Upper lobe of right lung (tissue), 1 donor: ENCODE results near the gene ANKRD11. TPM values are rescaled to one million over a fixed set of nuclear protein-coding genes. Genes with fewer than 3 reads are reported as not detected.
"Not testable (repeated sequence)": the region's sequence is repeated elsewhere in the genome, so short reads cannot be mapped to it uniquely, and the experiment has no call there.

ENCODE experiments used
- ATAC-seq: fragments of 200-7000 bp; cut with Tn5 transposase; one replicate; pipeline ENCODE4 v1.9.1; 2020; ENCODE audit warnings: mild to moderate bottlenecking, moderate library complexity
- DNase-seq: peaks from one replicate; pipeline ENCODE4 v3.0.0-alpha.2; 2020
- H3K27ac ChIP-seq: fragments of 200-600 bp; one replicate; pipeline ENCODE4 v1.8.0; 2022
- H3K27me3 ChIP-seq: fragments of 200-600 bp; one replicate; pipeline ENCODE4 v1.8.0; 2022; ENCODE audit warnings: mild to moderate bottlenecking
- H3K36me3 ChIP-seq: fragments of 200-600 bp; one replicate; pipeline ENCODE4 v1.8.0; 2022
- H3K4me1 ChIP-seq: fragments of 200-600 bp; one replicate; pipeline ENCODE4 v1.8.0; 2022
- H3K4me3 ChIP-seq: fragments of 200-600 bp; one replicate; pipeline ENCODE4 v1.8.0; 2022; ENCODE audit warnings: mild to moderate bottlenecking
- H3K9me3 ChIP-seq: fragments of 200-600 bp; one replicate; pipeline ENCODE4 v1.8.0; 2022
- intact Hi-C: fragments of 100-400 bp; cut with DNase I; formaldehyde crosslinking; loops from one replicate; pipeline ENCODE4 v1.11.0; 2022
- total RNA-seq: library from RNA; stranded (reverse); fragmentation: NEBNext Ultra II Directional; extraction: Animal tissue kit (Norgen Biotek cat#: 25700); gene quantifications from one replicate; pipeline ENCODE4 v1.2.1, GENCODE V29; 2021
- TF ChIP-seq, protein P1 (sequence below): fragments of 200-600 bp; IDR thresholded peaks from one replicate; pipeline ENCODE4 v1.8.0; 2022; ENCODE audit warnings: antibody characterized with exemption
- donor health status: DM: no; HTN: yes; CAD: no; lungs with severe emphysema.

The ANKRD11 gene
- total RNA-seq, 1 donor from 2014 or later: 125 TPM

- Histone ChIP-seq H3K36me3 (no peaks in the 10 kb centered on the region), H3K27me3 (no peaks in the 10 kb centered on the region), H3K4me3 (peak overlapping the region; percentile 49), H3K4me1 (peaks cover 5% of the 10 kb centered on the region), H3K27ac (peak overlapping the region; percentile 75), H3K9me3 (no peaks in the 10 kb centered on the region)
- intact Hi-C loops: no loop called here
- peak; percentile 97 for ATAC-seq
- DNase-seq: peak; percentile 96
- TF ChIP-seq, protein P1, sequence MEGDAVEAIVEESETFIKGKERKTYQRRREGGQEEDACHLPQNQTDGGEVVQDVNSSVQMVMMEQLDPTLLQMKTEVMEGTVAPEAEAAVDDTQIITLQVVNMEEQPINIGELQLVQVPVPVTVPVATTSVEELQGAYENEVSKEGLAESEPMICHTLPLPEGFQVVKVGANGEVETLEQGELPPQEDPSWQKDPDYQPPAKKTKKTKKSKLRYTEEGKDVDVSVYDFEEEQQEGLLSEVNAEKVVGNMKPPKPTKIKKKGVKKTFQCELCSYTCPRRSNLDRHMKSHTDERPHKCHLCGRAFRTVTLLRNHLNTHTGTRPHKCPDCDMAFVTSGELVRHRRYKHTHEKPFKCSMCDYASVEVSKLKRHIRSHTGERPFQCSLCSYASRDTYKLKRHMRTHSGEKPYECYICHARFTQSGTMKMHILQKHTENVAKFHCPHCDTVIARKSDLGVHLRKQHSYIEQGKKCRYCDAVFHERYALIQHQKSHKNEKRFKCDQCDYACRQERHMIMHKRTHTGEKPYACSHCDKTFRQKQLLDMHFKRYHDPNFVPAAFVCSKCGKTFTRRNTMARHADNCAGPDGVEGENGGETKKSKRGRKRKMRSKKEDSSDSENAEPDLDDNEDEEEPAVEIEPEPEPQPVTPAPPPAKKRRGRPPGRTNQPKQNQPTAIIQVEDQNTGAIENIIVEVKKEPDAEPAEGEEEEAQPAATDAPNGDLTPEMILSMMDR: no peak
Observed at GRCh38 chr16:89246903-89247733, 243.2 kb downstream of the ANKRD11 start.

- Histone ChIP-seq H3K27ac (peak overlapping the region; percentile 78), H3K36me3 (no peaks in the 10 kb centered on the region), H3K4me1 (peaks cover 11% of the 10 kb centered on the region), H3K4me3 (peak overlapping the region; percentile 49), H3K27me3 (no peaks in the 10 kb centered on the region), H3K9me3 (no peaks in the 10 kb centered on the region)
- intact Hi-C loops: no loop called here
- TF ChIP-seq, protein P1: no peak
- DNase-seq (no peak), ATAC-seq (peak; percentile 5)
Observed at GRCh38 chr16:89246383-89246902, 243.9 kb downstream of the ANKRD11 start.

GRCh38 chr16:89244754-89245153 lies 245.6 kb downstream of the ANKRD11 start:
- H3K36me3 ChIP-seq: no peaks in the 10 kb centered on the region
- peak; percentile 91 for DNase-seq
- no peak overlapping the region for H3K4me3 ChIP-seq
- peak; percentile 48 for ATAC-seq
- peak overlapping the region; percentile 78 for H3K27ac ChIP-seq
- no peaks in the 10 kb centered on the region for H3K27me3 ChIP-seq
- TF ChIP-seq, protein P1: no peak
- peaks cover 11% of the 10 kb centered on the region for H3K4me1 ChIP-seq
- intact Hi-C loops: no loop called here
- H3K9me3 ChIP-seq: no peaks in the 10 kb centered on the region

- intact Hi-C loops, DNase-seq, H3K36me3 ChIP-seq: not testable (repeated sequence)
Observed at GRCh38 chr16:89244264-89244663, 246.1 kb downstream of the ANKRD11 start.

GRCh38 chr16:89243664-89244063 lies 246.7 kb downstream of the ANKRD11 start:
- no peak overlapping the region for H3K4me3 ChIP-seq
- peak overlapping the region; percentile 42 for H3K27ac ChIP-seq
- intact Hi-C loops: no loop called here
- peaks cover 11% of the 10 kb centered on the region for H3K4me1 ChIP-seq
- TF ChIP-seq, protein P1: no peak
- H3K9me3 ChIP-seq: no peaks in the 10 kb centered on the region
- no peaks in the 10 kb centered on the region for H3K36me3 ChIP-seq
- ATAC-seq: no peak
- no peaks in the 10 kb centered on the region for H3K27me3 ChIP-seq
- no peak for DNase-seq

More at GRCh38 chr16:89244264-89244663, 246.1 kb downstream of the ANKRD11 start:
- H3K9me3 ChIP-seq, H3K27me3 ChIP-seq, H3K4me3 ChIP-seq, ATAC-seq: not testable (repeated sequence)
- peak overlapping the region; percentile 78 for H3K27ac ChIP-seq
- peaks cover 11% of the 10 kb centered on the region for H3K4me1 ChIP-seq

- ATAC-seq: no peak
- Histone ChIP-seq H3K4me1 (peaks cover 11% of the 10 kb centered on the region), H3K4me3 (no peak overlapping the region), H3K36me3 (no peaks in the 10 kb centered on the region), H3K27ac (no peak overlapping the region), H3K9me3 (no peaks in the 10 kb centered on the region), H3K27me3 (no peaks in the 10 kb centered on the region)
- intact Hi-C loops: no loop called here
- TF ChIP-seq, protein P1: no peak
- DNase-seq: no peak
Observed at GRCh38 chr16:89242795-89243200, 247.6 kb downstream of the ANKRD11 start.
